SK-N-SH treated with all-trans-retinoic acid at 6 μM for 48 hours (cell line): ENCODE measurements around the gene SYTL3.
A peak's percentile ranks its signal among the peaks of the same experiment; 100 is the strongest.

ENCODE experiments used
- ATAC-seq: fragments of 200-7000 bp; cut with Tn5 transposase; 3 replicates; pipeline ENCODE4 v1.9.1; 2020; ENCODE audit warnings: mild to moderate bottlenecking, moderate library complexity
- ARNTL ChIP-seq: fragments of 450-650 bp; formaldehyde crosslinking; IDR thresholded peaks from 2 replicates; pipeline ENCODE4 v1.5.0; 2020; ENCODE audit warnings: low read depth, mild to moderate bottlenecking, moderate library complexity, borderline replicate concordance
- CSDC2 ChIP-seq: fragments of 250-450 bp; sonication (Bioruptor Pico); IDR thresholded peaks from 2 replicates; pipeline ENCODE4 v1.5.0; 2020; ENCODE audit warnings: mild to moderate bottlenecking, moderate library complexity
- ISL1 ChIP-seq: fragments of 250-450 bp; sonication (Bioruptor Pico); IDR thresholded peaks from 2 replicates; pipeline ENCODE4 v2.1.2; 2022; ENCODE audit warnings: mild to moderate bottlenecking, moderate library complexity
- OSR1 ChIP-seq: fragments of 250-450 bp; sonication (Bioruptor Pico); IDR thresholded peaks from 2 replicates; pipeline ENCODE4 v1.8.0; 2022; ENCODE audit warnings: moderate library complexity, mild to moderate bottlenecking, inconsistent platforms
- POU6F1 ChIP-seq: fragments of 250-450 bp; sonication (Bioruptor Pico); IDR thresholded peaks from 2 replicates; pipeline ENCODE4 v1.8.0; 2021; ENCODE audit warnings: low read depth, mild to moderate bottlenecking, moderate library complexity, borderline replicate concordance
- RARB ChIP-seq: fragments of 250-450 bp; sonication (Bioruptor Pico); IDR thresholded peaks from 2 replicates; pipeline ENCODE4 v1.8.0; 2021; ENCODE audit warnings: mild to moderate bottlenecking, moderate library complexity
- SNAI2 ChIP-seq: fragments of 250-450 bp; sonication (Bioruptor Pico); IDR thresholded peaks from 2 replicates; pipeline ENCODE4 v1.5.0; 2020; ENCODE audit warnings: mild to moderate bottlenecking, moderate library complexity
- TCF4 ChIP-seq: fragments of 250-450 bp; sonication (Bioruptor Pico); IDR thresholded peaks from 2 replicates; pipeline ENCODE4 v1.8.0; 2021; ENCODE audit warnings: mild to moderate bottlenecking, moderate library complexity, borderline replicate concordance
- TOX ChIP-seq: fragments of 250-450 bp; sonication (Bioruptor Pico); IDR thresholded peaks from 2 replicates; pipeline ENCODE4 v1.8.0; 2021; ENCODE audit warnings: mild to moderate bottlenecking, moderate library complexity, borderline replicate concordance
- ZC3H10 ChIP-seq: fragments of 250-450 bp; sonication (Bioruptor Pico); IDR thresholded peaks from 2 replicates; pipeline ENCODE4 v1.5.1; 2021; ENCODE audit warnings: mild to moderate bottlenecking, moderate library complexity
- ZFP3 ChIP-seq: fragments of 250-450 bp; sonication (Bioruptor Pico); IDR thresholded peaks from 2 replicates; pipeline ENCODE4 v1.5.0; 2020; ENCODE audit warnings: mild to moderate bottlenecking, moderate library complexity
- ZFP30 ChIP-seq: fragments of 450-650 bp; formaldehyde crosslinking; IDR thresholded peaks from 2 replicates; pipeline ENCODE4 v1.5.0; 2022; ENCODE audit warnings: mild to moderate bottlenecking, moderate library complexity
- ZNF565 ChIP-seq: fragments of 450-650 bp; formaldehyde crosslinking; conservative IDR thresholded peaks from 2 replicates; pipeline ENCODE4 v1.5.0; 2020; ENCODE audit warnings: low read depth, mild to moderate bottlenecking, moderate library complexity
- ZNF8 ChIP-seq: fragments of 450-650 bp; formaldehyde crosslinking; IDR thresholded peaks from 2 replicates; pipeline ENCODE4 v1.5.0; 2020; ENCODE audit warnings: mild to moderate bottlenecking, moderate library complexity
- TF ChIP-seq, protein P1 (sequence below): fragments of 250-450 bp; sonication (Bioruptor Pico); IDR thresholded peaks from 2 replicates; pipeline ENCODE4 v1.8.0; 2020; ENCODE audit warnings: mild to moderate bottlenecking, moderate library complexity, borderline replicate concordance
- TF ChIP-seq, protein P2 (sequence below): fragments of 250-450 bp; sonication (Bioruptor Pico); IDR thresholded peaks from 2 replicates; pipeline ENCODE4 v1.5.1; 2021; ENCODE audit warnings: mild to moderate bottlenecking, moderate library complexity
- TF ChIP-seq, protein P3 (sequence below): fragments of 250-450 bp; sonication (Bioruptor Pico); IDR thresholded peaks from 2 replicates; pipeline ENCODE4 v1.5.0; 2020; ENCODE audit warnings: mild to moderate bottlenecking, moderate library complexity

SYTL3 gene

DNA sequence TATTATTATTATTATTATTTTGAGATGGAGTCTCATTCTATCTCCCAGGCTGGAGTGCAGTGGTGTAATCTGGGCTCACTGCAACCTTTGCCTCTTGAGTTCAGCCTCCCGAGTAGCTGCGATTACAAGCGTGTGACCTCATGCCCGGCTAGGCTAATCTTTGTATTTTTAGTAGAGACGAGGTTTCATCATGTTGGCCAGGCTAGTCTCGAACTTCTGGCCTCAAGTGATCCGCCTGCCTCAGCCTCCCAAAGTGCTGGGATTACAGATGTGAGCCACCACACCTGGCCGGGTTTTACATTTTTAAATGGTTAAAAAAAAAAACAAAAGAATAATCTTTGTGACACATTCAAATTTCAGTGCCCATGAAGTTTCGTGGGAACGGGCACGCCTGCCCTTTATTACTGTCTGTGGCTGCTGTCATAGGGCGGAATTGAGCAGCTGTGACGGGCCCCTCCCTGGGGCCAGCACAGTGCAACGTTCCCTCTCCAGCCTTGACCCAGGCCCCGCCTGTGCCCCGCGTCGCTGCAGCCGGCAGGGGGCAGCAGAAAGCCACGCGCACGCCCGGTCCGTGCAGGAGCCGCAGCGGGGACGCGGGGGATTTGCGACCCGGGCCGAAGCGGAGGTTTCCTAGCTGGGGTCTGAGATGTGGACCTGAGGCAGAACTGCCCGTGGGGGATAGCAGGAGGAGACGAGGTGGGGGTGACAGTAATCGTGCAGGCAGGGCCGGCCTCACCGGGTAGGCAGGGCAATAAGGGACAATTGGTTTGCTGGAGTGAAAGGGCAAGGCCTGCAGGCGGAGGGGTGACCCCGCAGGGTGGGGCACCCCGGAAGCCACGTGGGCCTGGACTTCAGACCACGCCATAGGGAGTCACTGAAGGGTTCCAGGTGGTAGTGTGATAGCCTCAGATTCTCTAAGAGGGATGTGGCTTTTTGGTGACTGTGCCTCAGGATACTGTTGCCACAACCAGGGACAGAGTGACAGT, 54.3 kb downstream of the SYTL3 start:
- ATAC-seq = peak; percentile 95
- TF ChIP-seq ZFP30 (no peak), ZFP3 (CRISPR knock-in tag) (0 out of 2 replicates have a peak, but pooled peaks have one; percentile 28), CSDC2 (CRISPR knock-in tag) (0 out of 2 replicates have a peak, but pooled peaks have one; percentile 33)

GRCh38 chr6:158705386-158706126, 55.7 kb downstream of the SYTL3 start:
- no peak for TF ChIP-seq CSDC2 (CRISPR knock-in tag)
- no peak for TF ChIP-seq TCF4
- TF ChIP-seq ZFP30 = no peak
- no peak for TF ChIP-seq TOX
- TF ChIP-seq ZNF8 (CRISPR knock-in tag) = no peak
- no peak for TF ChIP-seq ZNF565 (CRISPR knock-in tag)
- TF ChIP-seq, protein P1, sequence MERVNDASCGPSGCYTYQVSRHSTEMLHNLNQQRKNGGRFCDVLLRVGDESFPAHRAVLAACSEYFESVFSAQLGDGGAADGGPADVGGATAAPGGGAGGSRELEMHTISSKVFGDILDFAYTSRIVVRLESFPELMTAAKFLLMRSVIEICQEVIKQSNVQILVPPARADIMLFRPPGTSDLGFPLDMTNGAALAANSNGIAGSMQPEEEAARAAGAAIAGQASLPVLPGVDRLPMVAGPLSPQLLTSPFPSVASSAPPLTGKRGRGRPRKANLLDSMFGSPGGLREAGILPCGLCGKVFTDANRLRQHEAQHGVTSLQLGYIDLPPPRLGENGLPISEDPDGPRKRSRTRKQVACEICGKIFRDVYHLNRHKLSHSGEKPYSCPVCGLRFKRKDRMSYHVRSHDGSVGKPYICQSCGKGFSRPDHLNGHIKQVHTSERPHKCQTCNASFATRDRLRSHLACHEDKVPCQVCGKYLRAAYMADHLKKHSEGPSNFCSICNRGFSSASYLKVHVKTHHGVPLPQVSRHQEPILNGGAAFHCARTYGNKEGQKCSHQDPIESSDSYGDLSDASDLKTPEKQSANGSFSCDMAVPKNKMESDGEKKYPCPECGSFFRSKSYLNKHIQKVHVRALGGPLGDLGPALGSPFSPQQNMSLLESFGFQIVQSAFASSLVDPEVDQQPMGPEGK (CRISPR knock-in tag) = no peak
- TF ChIP-seq ZC3H10 = no peak
- no peak for TF ChIP-seq OSR1 (CRISPR knock-in tag)
- no peak for TF ChIP-seq RARB (CRISPR knock-in tag)
- no peak for TF ChIP-seq ZFP3 (CRISPR knock-in tag)
- TF ChIP-seq POU6F1 (CRISPR knock-in tag) = no peak
- TF ChIP-seq, protein P2, sequence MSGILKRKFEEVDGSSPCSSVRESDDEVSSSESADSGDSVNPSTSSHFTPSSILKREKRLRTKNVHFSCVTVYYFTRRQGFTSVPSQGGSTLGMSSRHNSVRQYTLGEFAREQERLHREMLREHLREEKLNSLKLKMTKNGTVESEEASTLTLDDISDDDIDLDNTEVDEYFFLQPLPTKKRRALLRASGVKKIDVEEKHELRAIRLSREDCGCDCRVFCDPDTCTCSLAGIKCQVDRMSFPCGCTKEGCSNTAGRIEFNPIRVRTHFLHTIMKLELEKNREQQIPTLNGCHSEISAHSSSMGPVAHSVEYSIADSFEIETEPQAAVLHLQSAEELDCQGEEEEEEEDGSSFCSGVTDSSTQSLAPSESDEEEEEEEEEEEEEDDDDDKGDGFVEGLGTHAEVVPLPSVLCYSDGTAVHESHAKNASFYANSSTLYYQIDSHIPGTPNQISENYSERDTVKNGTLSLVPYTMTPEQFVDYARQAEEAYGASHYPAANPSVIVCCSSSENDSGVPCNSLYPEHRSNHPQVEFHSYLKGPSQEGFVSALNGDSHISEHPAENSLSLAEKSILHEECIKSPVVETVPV = no peak
- TF ChIP-seq, protein P3, sequence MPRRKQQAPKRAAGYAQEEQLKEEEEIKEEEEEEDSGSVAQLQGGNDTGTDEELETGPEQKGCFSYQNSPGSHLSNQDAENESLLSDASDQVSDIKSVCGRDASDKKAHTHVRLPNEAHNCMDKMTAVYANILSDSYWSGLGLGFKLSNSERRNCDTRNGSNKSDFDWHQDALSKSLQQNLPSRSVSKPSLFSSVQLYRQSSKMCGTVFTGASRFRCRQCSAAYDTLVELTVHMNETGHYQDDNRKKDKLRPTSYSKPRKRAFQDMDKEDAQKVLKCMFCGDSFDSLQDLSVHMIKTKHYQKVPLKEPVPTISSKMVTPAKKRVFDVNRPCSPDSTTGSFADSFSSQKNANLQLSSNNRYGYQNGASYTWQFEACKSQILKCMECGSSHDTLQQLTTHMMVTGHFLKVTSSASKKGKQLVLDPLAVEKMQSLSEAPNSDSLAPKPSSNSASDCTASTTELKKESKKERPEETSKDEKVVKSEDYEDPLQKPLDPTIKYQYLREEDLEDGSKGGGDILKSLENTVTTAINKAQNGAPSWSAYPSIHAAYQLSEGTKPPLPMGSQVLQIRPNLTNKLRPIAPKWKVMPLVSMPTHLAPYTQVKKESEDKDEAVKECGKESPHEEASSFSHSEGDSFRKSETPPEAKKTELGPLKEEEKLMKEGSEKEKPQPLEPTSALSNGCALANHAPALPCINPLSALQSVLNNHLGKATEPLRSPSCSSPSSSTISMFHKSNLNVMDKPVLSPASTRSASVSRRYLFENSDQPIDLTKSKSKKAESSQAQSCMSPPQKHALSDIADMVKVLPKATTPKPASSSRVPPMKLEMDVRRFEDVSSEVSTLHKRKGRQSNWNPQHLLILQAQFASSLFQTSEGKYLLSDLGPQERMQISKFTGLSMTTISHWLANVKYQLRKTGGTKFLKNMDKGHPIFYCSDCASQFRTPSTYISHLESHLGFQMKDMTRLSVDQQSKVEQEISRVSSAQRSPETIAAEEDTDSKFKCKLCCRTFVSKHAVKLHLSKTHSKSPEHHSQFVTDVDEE (CRISPR knock-in tag) = no peak
- no peak for TF ChIP-seq ISL1
- no peak for TF ChIP-seq ARNTL (CRISPR knock-in tag)
- TF ChIP-seq SNAI2 (CRISPR knock-in tag) = no peak
- no peak for ATAC-seq

DNA sequence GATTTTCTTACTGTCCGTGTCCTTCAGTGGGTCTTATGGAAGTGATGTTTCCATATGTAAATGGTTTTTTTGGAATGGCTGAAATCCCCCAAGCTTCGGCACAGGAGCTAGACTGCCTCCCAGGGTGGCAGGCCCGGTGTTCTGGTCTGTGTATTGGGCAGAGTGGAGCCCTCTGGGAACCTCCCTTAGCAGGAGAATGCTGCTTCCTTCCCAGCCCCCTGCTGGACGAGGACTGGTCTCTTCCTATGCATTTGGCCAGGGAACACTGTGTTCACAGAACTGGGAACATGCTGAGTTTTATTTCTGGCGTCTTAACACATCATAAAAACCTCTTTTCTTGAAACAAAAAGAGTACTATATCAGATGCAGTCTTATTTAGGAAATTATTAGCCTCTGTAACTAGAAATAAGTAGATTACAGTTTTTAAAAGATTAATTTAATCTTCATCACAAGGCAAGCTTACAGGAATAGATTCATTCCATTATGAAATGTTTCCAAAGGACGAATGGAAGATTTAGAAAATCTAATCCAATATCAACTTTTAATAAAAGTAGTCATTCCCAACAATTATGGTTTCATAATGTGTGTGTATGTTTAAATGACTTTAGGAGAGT, 56.6 kb downstream of the SYTL3 start:
- ATAC-seq = peak; percentile 88
- TF ChIP-seq ZNF8 (CRISPR knock-in tag) = no peak
- no peak for TF ChIP-seq SNAI2 (CRISPR knock-in tag)
- TF ChIP-seq, protein P1 (CRISPR knock-in tag) = no peak
- 0 out of 2 replicates have a peak, but pooled peaks have one; percentile 36 for TF ChIP-seq ZFP3 (CRISPR knock-in tag)
